ENCODE data around the gene LRRC26.

The LRRC26 gene

DNA sequence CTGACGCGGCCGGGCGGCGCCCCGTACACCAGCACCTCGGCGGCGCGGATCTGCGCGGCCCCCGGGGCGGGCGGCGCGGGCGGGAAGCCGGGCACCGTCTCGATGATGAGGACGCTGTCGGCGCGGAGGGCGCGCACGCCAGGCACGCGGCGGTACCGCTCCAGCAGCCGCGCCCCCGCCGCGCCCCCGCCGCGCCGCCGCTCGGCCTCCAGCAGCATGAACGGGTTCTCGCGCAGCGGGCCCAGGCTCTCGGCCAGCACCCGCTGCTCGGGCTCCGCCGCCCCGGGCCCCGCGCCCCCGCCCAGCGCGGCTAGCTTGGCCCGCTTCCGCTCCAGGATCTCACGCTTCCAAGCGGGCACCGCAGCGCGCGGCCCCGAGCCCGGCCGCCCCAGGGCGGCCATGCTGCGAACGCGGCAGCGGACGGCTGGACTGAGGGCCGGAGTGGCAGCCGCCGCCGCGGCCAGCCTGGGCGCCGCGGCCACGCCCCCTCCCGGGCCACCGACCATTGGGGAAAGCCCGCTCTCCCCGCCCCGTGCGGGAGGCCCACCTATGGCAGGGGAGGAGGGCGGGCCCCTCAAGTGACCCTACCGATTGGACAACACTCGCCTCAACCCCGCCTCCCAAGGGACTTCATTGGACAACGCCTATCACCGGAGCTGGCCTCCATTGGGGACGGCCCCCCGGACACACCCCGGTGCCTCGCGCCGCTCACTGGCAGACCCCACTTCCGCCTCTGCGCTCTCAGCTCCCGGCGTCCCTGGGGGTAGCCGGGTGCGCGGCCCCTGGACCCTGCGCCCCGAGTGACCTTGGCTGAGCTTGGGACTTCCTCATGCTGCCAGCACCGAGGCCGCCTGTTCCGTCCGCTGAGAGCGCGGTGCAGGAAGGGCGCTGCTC, 30.7 kb upstream of the LRRC26 start, which contains the start of gene TPRN:
TPRN (minus strand) TSS at position 431 of the 894 bp plus-strand sequence; CDS start at position 401, 30 bp downstream.
- TF ChIP-seq, protein P1, sequence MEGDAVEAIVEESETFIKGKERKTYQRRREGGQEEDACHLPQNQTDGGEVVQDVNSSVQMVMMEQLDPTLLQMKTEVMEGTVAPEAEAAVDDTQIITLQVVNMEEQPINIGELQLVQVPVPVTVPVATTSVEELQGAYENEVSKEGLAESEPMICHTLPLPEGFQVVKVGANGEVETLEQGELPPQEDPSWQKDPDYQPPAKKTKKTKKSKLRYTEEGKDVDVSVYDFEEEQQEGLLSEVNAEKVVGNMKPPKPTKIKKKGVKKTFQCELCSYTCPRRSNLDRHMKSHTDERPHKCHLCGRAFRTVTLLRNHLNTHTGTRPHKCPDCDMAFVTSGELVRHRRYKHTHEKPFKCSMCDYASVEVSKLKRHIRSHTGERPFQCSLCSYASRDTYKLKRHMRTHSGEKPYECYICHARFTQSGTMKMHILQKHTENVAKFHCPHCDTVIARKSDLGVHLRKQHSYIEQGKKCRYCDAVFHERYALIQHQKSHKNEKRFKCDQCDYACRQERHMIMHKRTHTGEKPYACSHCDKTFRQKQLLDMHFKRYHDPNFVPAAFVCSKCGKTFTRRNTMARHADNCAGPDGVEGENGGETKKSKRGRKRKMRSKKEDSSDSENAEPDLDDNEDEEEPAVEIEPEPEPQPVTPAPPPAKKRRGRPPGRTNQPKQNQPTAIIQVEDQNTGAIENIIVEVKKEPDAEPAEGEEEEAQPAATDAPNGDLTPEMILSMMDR (IDR thresholded peaks at IDR 0.05; ENCODE audit: insufficient read depth, low read length, missing control alignments), result no peak
- DNase-seq (ENCODE audit: low read depth, low spot score), result peak; percentile 89
- peak within 1 kb of the TSS; percentile 79 for H3K4me3 ChIP-seq (ENCODE audit: low read depth, low read length)
- ChIA-PET POLR2A (interaction anchor here (0.6 to 1.7 kb wide), 10 partner anchors 9 to 71 kb away, joined by 3 to 12 read pairs (median 3); partner anchors contain the start of genes ANAPC2 and TUBB4B), CTCF (interaction anchor here (0.9 to 1.4 kb wide), 7 partner anchors 8 to 171 kb away, joined by 3 to 7 read pairs (median 4); partner anchors contain the start of gene RNF208)

DNA sequence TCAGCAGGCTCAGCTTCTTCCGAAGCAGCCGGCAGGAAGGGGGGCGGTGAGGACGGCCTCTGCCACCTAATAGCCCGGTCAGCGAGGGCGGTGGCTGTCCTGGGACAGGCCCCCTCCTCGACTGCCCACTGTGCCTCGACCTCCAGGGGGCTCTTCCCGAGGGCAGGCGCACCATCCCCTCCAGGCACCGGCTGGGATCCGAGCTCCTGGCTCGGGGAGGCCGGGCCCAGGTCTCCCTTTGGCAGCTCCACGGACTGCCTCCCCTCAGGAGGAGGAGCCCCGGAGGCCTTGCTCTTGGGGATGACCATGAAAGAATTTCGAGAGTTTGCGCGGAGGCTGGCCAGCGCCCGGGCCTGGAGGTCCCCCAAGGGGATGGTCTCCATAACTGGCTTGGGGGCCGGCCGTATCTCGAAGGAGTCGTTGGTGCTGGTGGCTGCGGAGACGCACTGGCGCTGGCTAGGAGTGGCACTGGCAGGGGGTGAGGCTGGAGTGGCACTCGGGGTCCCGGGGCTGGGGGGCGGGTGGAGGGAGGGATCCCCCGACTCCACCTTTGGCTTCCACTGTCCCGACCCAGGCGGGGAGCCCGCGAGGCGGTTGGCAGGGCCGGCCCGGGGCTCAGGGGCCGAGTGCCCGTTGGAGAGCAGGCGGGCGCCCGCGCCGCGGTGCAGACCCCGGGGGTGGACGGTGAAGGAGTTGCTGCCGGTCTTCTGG, 29.7 kb upstream of the LRRC26 start:
- no peak for DNase-seq (ENCODE audit: low read depth, low spot score)
- ChIA-PET CTCF (interaction anchor here (1.0 to 1.8 kb wide), 2 partner anchors 23 to 37 kb away, joined by 6 to 7 read pairs; no protein-coding TSS in a partner anchor), POLR2A (interaction anchor here (0.5 to 1.5 kb wide), 2 partner anchors 11 to 24 kb away, joined by 3 to 5 read pairs; partner anchors contain the start of genes ANAPC2 and SSNA1)
- H3K4me3 ChIP-seq (ENCODE audit: low read depth, low read length), result peak overlapping the region; percentile 57
- TF ChIP-seq, protein P1 (IDR thresholded peaks at IDR 0.05; ENCODE audit: insufficient read depth, low read length, missing control alignments), result no peak

DNA sequence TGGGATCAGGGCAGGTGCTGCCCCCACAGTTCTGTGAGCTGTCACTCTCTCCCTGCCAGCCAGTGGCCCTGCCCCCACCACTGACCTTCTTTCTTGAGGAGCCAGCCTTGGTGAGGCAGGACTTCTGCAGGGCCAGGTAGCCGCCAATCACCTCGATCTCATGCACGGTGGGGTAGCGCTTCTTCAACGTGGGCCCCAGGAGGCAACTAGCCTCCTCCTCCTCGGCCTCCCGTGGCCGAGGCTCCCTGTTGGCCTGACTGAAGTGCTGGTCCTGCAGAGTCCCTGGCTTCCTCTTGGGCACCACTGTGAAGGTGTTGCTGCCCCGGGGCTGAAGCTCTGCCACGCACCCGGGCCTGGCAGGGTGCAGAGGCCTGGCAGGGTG, 29.0 kb upstream of the LRRC26 start:
- CTCF ChIA-PET, result interaction anchor here (1.0 to 2.5 kb wide), 3 partner anchors 10 to 38 kb away, joined by 6 to 15 read pairs (median 7); partner anchors contain the start of genes ANAPC2 and SSNA1
- H3K4me3 ChIP-seq (ENCODE audit: low read depth, low read length), result peak overlapping the region; percentile 57
- TF ChIP-seq, protein P1 (IDR thresholded peaks at IDR 0.05; ENCODE audit: insufficient read depth, low read length, missing control alignments), result no peak
- POLR2A ChIA-PET, result interaction anchor here (0.5 to 1.5 kb wide), 2 partner anchors 10 to 25 kb away, joined by 3 to 5 read pairs; partner anchors contain the start of genes ANAPC2 and SSNA1
- no peak for DNase-seq (ENCODE audit: low read depth, low spot score)

DNA sequence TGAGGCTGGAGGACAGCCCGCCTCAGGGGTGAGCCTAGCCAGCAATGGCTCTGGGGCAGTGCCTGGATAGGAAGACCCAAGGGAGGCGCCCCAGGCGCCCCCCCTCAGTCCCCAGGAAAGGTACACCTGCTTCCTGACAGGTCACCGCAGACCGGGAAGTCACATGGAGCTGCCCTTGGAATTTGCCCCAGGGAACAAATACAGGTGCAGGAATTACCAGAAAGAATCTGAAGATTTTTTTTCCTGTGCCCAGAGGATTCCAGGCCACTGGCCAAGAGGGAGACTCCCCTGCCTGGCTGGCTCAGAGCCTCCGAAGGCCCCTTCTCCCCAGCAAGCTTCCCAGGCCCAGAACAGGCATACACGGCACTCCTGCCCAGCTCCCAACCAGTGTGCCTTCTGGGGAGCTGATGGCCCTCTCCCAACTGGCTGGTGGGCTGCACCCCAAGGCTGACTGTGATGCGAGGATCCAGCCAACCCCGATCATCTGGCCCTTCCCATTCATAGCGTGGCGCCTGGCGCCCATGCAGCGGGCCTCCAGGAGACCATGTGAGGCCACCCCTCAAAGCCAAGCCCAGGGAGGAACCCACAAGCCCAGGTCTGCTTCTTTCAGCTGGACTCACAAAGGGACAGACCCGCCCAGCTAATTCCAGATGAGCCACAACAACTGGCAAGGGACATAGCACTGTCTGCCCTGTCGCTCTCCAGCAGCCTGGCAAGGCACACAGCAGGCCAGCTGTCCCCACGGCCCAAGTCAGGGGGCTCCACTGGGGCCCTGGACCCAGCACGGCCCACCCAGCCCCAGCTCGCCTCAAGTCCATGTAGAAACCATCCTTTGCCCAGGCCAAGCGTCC, 28.4 kb upstream of the LRRC26 start:
- ChIA-PET CTCF (interaction anchor here (1.8 to 2.5 kb wide), 2 partner anchors 9 to 39 kb away, joined by 7 to 15 read pairs; partner anchors contain the start of genes ANAPC2 and SSNA1), POLR2A (interaction anchor here (1.5 kb wide), 1 partner anchor 10 kb away, joined by 5 read pairs; the partner anchor contains the start of genes ANAPC2 and SSNA1)
- no peak for DNase-seq (ENCODE audit: low read depth, low spot score)
- peak overlapping the region; percentile 57 for H3K4me3 ChIP-seq (ENCODE audit: low read depth, low read length)
- TF ChIP-seq, protein P1 (IDR thresholded peaks at IDR 0.05; ENCODE audit: insufficient read depth, low read length, missing control alignments), result no peak

DNA sequence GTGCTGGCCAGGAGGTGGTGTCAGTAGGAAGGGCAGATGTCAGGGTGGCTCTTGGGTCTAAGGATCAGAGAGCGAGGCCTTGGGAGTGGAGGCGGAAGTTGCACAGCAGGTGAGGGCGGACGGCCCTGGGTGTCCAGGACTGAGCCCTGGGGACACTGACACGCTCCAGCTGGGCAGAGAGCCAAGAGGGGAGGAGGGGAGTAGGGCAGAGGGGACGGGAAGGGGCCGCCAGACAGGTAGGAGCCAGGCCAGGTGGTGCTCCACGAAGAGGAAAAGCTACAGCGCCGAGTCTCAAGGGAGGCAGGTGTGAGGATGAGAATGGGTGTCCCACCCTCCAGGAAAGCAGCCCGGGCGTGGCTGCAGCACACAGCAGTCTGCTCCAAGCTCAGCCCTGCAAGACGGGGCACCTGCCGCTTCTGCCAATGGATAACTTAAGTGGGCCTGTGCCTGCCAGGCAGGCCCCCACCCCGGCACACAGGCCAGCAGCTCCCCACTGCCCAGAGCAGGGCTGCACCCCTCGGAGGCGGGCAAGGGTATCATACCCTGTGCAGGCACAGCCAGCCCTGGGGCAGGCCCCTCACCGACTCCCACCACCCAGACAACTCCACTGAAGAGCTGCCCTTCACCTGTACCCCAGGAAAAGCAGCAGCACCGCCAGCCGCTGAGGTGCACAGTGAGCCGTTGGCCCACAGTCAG, 25.8 kb upstream of the LRRC26 start:
- TF ChIP-seq, protein P1 (IDR thresholded peaks at IDR 0.05; ENCODE audit: insufficient read depth, low read length, missing control alignments), result no peak
- ChIA-PET CTCF (interaction anchor here (1.2 to 1.4 kb wide), 2 partner anchors 8 to 12 kb away, joined by 3 read pairs; no protein-coding TSS in a partner anchor), POLR2A (interaction anchor here (1.8 kb wide), 1 partner anchor 45 kb away, joined by 6 read pairs; the partner anchor contains the start of gene TUBB4B)
- H3K4me3 ChIP-seq (ENCODE audit: low read depth, low read length), result no peak overlapping the region
- DNase-seq (ENCODE audit: low read depth, low spot score), result no peak

All from AG04449 (cell line).